Natural killer cell (primary cell): ENCODE data around the gene LCN1. TPM values are rescaled to one million over a fixed set of nuclear protein-coding genes. Genes with fewer than 3 reads are reported as not detected.

Experiments used
- ATAC-seq, 3 donors: fragments of 150-1000 bp in 2 of 3; fragments of 200-7000 bp in 1 of 3; cut with Tn5 transposase; 1 replicate in 1 of 3; 2 replicates in 2 of 3; pipeline ENCODE4 v1.10.0; 2021; ENCODE audit warnings: mild to moderate bottlenecking in 2 of 3, moderate library complexity in 2 of 3
- DNase-seq, 2 donors: peaks; one replicate each; pipeline versions ENCODE4 v3.0.0 to v3.0.0-alpha.2; 2013 to 2021; ENCODE audit warnings: mixed read lengths in 1 of 2
- H3K27ac ChIP-seq: one replicate; pipeline ENCODE4 v1.5.1; 2013; ENCODE audit warnings: mild to moderate bottlenecking, low read length
- H3K27me3 ChIP-seq: one replicate; pipeline ENCODE4 v1.6.1; 2013; ENCODE audit warnings: low read length; ENCODE audit not compliant: control insufficient read depth, insufficient read depth
- H3K36me3 ChIP-seq: one replicate; pipeline ENCODE4 v1.6.1; 2013; ENCODE audit warnings: low read length; ENCODE audit not compliant: control insufficient read depth, insufficient read depth
- H3K4me1 ChIP-seq: one replicate; pipeline ENCODE4 v1.6.1; 2013; ENCODE audit warnings: low read length; ENCODE audit not compliant: control insufficient read depth, insufficient read depth
- H3K4me3 ChIP-seq: one replicate; pipeline ENCODE4 v1.5.1; 2013; ENCODE audit warnings: low read length
- H3K9me3 ChIP-seq: one replicate; pipeline ENCODE4 v1.6.1; 2013; ENCODE audit warnings: low read length; ENCODE audit not compliant: control insufficient read depth, insufficient read depth
- H3K27ac Mint-ChIP-seq, 2 donors: one replicate each; pipeline ENCODE4 v1.8.0; 2022; ENCODE audit warnings: mild to moderate bottlenecking in 2 of 2, mixed read lengths in 2 of 2, moderate library complexity in 1 of 2
- H3K27me3 Mint-ChIP-seq, 2 donors: one replicate each; pipeline ENCODE4 v1.8.0; 2022; ENCODE audit warnings: low read depth in 2 of 2, mixed read lengths in 2 of 2
- H3K36me3 Mint-ChIP-seq: one replicate; pipeline ENCODE4 v1.8.0; 2022; ENCODE audit warnings: mixed read lengths
- H3K4me1 Mint-ChIP-seq, 2 donors: one replicate each; pipeline ENCODE4 v1.8.0; 2022; ENCODE audit warnings: mixed read lengths in 2 of 2
- H3K4me3 Mint-ChIP-seq: one replicate; pipeline ENCODE4 v1.8.0; 2022; ENCODE audit warnings: mild to moderate bottlenecking, moderate library complexity, mixed read lengths
- H3K9me3 Mint-ChIP-seq, 2 donors: one replicate each; pipeline ENCODE4 v1.8.0; 2022; ENCODE audit warnings: mixed read lengths in 2 of 2
- CTCF ChIP-seq: fragments of 200-600 bp; IDR thresholded peaks from one replicate; pipeline ENCODE4 v1.8.0; 2022; ENCODE audit warnings: antibody characterized with exemption
- WGBS: methylation state at CpG from one replicate; pipeline ENCODE4 v1.1.7; 2013; ENCODE audit warnings: missing lambda C conversion rate; ENCODE audit not compliant: insufficient coverage; 5-methylcytosine and 5-hydroxymethylcytosine counted together
- intact Hi-C: fragments of 100-400 bp; cut with micrococcal nuclease; formaldehyde crosslinking; loops from one replicate; pipeline ENCODE4 v1.14.2; 2022
- total RNA-seq, 4 donors: library from RNA; stranded (reverse); fragments of 120-200 nt in 1 of 4; gene quantifications; one replicate each; pipeline versions ENCODE4 v1.2.3 to v1.2.4, GENCODE V29; 2013 to 2022

The LCN1 gene
- total RNA-seq, 3 donors from 2014 or later (not counting 1 experiment from before 2014, with no cell fraction given) = not detected

- TF ChIP-seq CTCF = no peak
- no peaks in the 10 kb centered on the region for H3K4me1 ChIP-seq
- 89% methylated on average over 4 of the region's 4 CpGs for WGBS
- no peaks in the 10 kb centered on the region for H3K36me3 Mint-ChIP-seq
- H3K36me3 ChIP-seq = no peaks in the 10 kb centered on the region
- H3K27me3 Mint-ChIP-seq = peaks cover 6 to 7% of the 10 kb centered on the region in 2 donors
- H3K9me3 Mint-ChIP-seq = no peaks in the 10 kb centered on the region
- H3K4me3 Mint-ChIP-seq = no peak overlapping the region
- no peak for ATAC-seq
- no peaks in the 10 kb centered on the region for H3K27me3 ChIP-seq
- H3K27ac Mint-ChIP-seq = no peak overlapping the region
- no peak for DNase-seq
- intact Hi-C loops = no loop called here
- H3K9me3 ChIP-seq = no peaks in the 10 kb centered on the region
- H3K4me3 ChIP-seq = no peak overlapping the region
- no peak overlapping the region for H3K27ac ChIP-seq
- H3K4me1 Mint-ChIP-seq = no peaks in the 10 kb centered on the region
Measured at GRCh38 chr9:135554718-135555117, 33.5 kb downstream of the LCN1 start.

- DNase-seq = no peak
- Histone ChIP-seq H3K27ac (no peak overlapping the region), H3K36me3 (no peaks in the 10 kb centered on the region), H3K27me3 (no peaks in the 10 kb centered on the region), H3K4me3 (no peak overlapping the region), H3K4me1 (no peaks in the 10 kb centered on the region), H3K9me3 (no peaks in the 10 kb centered on the region)
- H3K9me3 Mint-ChIP-seq = no peaks in the 10 kb centered on the region
- no peak for TF ChIP-seq CTCF
- no peak for ATAC-seq
- no peak overlapping the region for H3K4me3 Mint-ChIP-seq
- 88% methylated on average over 5 of the region's 5 CpGs for WGBS
- H3K4me1 Mint-ChIP-seq = no peaks in the 10 kb centered on the region
- intact Hi-C loops = no loop called here
- H3K27me3 Mint-ChIP-seq = peaks cover 7 to 9% of the 10 kb centered on the region in 2 donors
- no peak overlapping the region for H3K27ac Mint-ChIP-seq
- H3K36me3 Mint-ChIP-seq = no peaks in the 10 kb centered on the region
Measured at GRCh38 chr9:135555203-135555602, 34.0 kb downstream of the LCN1 start.

GRCh38 chr9:135555910-135556309, 34.7 kb downstream of the LCN1 start:
- intact Hi-C loops = no loop called here
- ATAC-seq (no peak), DNase-seq (no peak)
- Histone ChIP-seq H3K9me3 (no peaks in the 10 kb centered on the region), H3K4me1 (no peaks in the 10 kb centered on the region), H3K27me3 (no peaks in the 10 kb centered on the region), H3K27ac (no peak overlapping the region), H3K4me3 (no peak overlapping the region), H3K36me3 (no peaks in the 10 kb centered on the region)
- TF ChIP-seq CTCF = no peak
- Mint-ChIP-seq H3K4me3 (no peak overlapping the region), H3K9me3 (no peaks in the 10 kb centered on the region), H3K27me3 (peaks cover 3 to 9% of the 10 kb centered on the region in 2 donors), H3K36me3 (no peaks in the 10 kb centered on the region), H3K4me1 (no peaks in the 10 kb centered on the region), H3K27ac (no peak overlapping the region)
- WGBS = 73% methylated on average over 16 of the region's 16 CpGs

- ATAC-seq (no peak), DNase-seq (no peak)
- intact Hi-C loops = no loop called here
- Histone ChIP-seq H3K27ac (no peak overlapping the region), H3K27me3 (no peaks in the 10 kb centered on the region), H3K9me3 (no peaks in the 10 kb centered on the region), H3K4me1 (no peaks in the 10 kb centered on the region), H3K4me3 (no peak overlapping the region), H3K36me3 (no peaks in the 10 kb centered on the region)
- peaks cover 0 to 4% of the 10 kb centered on the region in 2 donors for H3K4me1 Mint-ChIP-seq
- no peak overlapping the region for H3K4me3 Mint-ChIP-seq
- WGBS = 67% methylated on average over 11 of the region's 11 CpGs
- peaks cover 8 to 9% of the 10 kb centered on the region in 2 donors for H3K27me3 Mint-ChIP-seq
- no peaks in the 10 kb centered on the region for H3K9me3 Mint-ChIP-seq
- TF ChIP-seq CTCF = no peak
- H3K36me3 Mint-ChIP-seq = no peaks in the 10 kb centered on the region
- H3K27ac Mint-ChIP-seq = no peak overlapping the region
Measured at GRCh38 chr9:135559606-135560005, 38.4 kb downstream of the LCN1 start.
